ENCODE measurements around the gene IL25.

DNA sequence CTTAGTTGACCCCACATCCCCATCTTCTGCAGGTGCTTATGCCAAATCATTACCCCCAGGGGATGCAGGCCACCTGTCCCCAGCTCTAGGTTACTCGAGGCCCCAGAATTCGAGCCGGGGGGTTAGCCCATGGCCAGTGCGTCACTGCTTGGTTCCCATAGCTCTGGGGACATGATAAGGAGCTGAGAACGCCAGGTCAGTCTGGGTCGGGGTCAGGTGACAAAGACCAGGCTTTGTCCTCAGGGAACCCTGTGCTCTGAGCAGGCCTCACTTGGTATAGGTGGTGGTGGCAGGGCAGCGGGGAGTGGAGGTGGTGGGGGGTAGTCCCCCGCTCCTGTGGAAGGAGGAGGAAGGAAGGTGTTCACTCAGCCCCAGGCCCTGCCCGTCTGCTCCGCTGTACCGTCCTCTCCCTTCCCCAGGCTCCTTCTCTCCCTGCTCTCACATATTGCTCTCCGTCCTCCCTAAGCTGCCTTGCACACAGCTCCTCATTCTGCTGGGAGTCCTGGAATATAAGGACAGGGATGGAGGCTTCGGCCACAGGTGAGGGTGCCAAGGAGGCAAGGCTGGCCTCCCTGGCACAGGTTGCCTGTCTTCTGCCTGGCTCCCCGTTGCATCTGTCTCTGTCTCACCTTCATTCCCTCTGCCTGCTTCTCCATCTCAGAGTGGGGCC lies 37.5 kb downstream of the IL25 start:
- no peak for TF ChIP-seq EZH2 (IDR thresholded peaks at IDR 0.05; ENCODE audit: borderline replicate concordance, low read depth, low read length, severe bottlenecking)
- TF ChIP-seq, protein P1, sequence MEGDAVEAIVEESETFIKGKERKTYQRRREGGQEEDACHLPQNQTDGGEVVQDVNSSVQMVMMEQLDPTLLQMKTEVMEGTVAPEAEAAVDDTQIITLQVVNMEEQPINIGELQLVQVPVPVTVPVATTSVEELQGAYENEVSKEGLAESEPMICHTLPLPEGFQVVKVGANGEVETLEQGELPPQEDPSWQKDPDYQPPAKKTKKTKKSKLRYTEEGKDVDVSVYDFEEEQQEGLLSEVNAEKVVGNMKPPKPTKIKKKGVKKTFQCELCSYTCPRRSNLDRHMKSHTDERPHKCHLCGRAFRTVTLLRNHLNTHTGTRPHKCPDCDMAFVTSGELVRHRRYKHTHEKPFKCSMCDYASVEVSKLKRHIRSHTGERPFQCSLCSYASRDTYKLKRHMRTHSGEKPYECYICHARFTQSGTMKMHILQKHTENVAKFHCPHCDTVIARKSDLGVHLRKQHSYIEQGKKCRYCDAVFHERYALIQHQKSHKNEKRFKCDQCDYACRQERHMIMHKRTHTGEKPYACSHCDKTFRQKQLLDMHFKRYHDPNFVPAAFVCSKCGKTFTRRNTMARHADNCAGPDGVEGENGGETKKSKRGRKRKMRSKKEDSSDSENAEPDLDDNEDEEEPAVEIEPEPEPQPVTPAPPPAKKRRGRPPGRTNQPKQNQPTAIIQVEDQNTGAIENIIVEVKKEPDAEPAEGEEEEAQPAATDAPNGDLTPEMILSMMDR (IDR thresholded peaks at IDR 0.05; ENCODE audit: borderline replicate concordance, extremely low read depth, low read length, poor library complexity, severe bottlenecking), result no peak
